HG03025 (cell line): ENCODE measurements around the gene INAFM2.

ENCODE experiments used
- ATAC-seq: cut with Tn5 transposase; IDR thresholded peaks from one replicate; pipeline ENCODE4 v1.9.1; 2021; ENCODE audit warnings: mild to moderate bottlenecking, moderate library complexity; ENCODE audit not compliant: unreplicated experiment, low FRiP score

Gene INAFM2

DNA sequence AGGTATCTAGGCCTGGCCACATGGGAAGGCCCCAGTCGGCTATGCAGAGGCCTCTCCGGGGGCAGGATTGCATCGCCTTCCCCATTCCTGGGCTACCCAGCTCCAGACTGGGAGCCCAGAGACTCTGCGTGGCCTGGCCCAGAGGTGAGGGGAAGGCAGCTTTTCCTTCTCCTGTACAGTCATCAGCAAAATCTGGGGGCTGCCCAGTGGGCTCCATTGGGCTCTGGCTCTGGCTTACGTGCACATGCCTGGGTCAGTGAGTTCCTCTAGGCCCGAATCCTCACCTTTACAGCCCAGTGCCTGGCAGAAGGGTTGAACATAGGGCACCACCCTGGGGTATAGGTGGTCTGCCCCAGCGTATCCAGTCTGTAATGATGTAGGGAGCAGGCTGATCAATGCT is 36.7 kb upstream of the INAFM2 start:
- no peak for ATAC-seq

GRCh38 chr15:40287505-40287904 is 36.0 kb upstream of the INAFM2 start:
- no peak for ATAC-seq

DNA sequence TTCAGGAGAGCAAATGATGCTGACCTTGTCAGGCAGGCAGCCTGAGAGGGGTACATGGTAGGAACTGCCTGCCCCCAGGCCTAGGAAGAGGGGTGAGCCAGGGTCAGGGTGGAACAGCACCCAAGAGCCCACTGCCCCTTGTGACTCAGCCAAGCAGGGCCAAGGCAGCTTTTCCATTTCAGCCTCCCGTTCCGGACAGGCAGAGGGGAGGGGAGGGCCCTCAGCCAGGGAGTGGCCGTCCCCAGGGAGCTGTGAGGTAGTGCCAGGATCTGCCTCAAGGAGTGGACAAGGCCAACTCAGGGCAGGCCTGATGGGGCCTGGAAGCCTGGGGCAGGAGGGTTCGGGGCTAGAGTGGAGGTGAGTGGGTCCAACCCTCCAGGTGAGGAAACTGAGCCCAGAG is 35.5 kb upstream of the INAFM2 start:
- ATAC-seq, result no peak

GRCh38 chr15:40289140-40289775 is 34.2 kb upstream of the INAFM2 start:
- no peak for ATAC-seq

DNA sequence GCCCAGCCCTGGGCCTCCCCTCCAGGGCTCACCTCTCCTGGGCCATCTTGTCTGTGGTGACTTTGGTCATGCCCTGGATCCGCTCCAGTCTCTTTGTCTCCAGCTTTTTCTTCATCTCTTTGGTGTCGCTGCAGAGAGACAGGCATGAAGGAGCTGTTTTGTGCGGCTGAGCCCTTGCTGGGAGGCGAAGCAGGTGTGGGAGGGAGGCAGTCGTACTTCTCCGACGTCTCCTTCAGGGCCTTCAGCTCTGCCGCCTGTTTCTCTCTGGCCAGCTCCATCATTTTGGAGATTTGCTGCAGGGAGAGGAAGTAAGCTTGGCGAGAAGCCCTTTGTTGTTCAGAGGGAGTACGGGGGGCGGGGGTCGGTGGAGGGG is 33.0 kb upstream of the INAFM2 start:
- no peak for ATAC-seq

GRCh38 chr15:40290918-40291574 is 32.4 kb upstream of the INAFM2 start:
- no peak for ATAC-seq

GRCh38 chr15:40292246-40292645 is 31.2 kb upstream of the INAFM2 start:
- no peak for ATAC-seq

DNA sequence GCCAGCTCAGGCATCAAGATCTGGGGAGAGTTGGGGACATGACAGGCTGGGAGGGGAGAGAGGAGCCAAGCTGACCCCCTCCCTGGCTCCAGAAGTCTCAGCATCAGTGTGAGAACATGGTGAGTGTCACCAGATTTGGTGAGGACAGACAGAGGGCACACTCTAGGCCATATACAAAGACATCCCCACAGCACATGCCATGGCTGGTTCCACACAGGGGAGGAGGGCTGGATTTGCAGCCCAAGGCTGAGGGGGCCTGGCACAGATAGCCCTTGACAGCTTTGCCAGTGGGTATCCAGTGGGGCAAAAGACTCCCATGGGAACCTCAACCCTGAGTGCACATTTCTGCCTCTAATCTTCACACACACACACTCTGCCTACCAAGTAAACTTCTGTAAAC is 30.5 kb upstream of the INAFM2 start:
- no peak for ATAC-seq

DNA sequence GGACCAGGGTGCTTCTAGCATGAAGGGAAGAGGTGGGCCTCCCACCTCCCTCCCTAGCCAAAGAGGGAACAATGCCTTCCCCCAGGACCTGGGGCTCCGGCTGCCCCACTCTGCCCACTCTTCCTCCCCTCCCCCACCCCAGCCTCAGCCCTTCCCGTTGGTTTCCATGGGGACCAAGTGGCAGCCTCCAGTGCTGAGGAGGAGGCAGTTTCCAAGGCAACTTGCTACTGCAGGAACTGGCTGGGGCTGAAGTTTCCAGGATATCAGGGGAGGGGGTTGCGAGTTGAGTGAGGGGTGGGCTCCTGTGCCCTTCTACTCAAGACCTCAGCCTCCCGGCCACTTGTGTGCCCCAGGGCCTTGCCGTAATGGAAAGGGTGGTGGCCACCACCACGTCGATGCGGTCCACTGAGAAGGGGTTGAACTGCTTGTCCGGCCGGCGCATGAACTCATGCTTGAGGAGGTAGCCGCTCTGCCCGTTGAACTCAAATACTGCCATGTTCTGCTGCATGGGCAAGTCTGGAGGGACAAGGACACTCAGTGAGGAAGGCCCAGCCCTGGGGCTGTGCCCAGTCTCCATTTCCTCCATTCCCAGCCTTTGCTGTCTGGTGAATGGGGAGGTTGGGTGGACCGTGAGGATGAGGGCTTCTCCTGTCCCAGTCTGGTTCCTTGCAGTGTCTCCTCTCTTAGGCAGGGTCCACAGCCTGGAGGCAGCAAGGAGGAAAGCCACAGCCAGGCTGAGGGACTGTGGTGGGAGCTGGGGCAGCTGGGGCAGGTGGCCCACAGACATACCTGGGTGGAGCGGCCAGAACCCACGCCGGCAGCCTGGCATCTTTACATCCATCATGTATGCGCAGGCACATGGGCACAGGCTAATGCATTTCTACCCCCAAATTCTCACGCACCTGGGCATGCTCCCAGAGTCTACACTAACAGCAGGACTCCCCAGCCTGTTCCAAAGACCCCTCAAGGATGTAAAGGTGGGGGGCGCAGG is 29.3 kb upstream of the INAFM2 start:
- no peak for ATAC-seq

- ATAC-seq, result no peak
Measured at GRCh38 chr15:40295297-40295696, 28.2 kb upstream of the INAFM2 start.

DNA sequence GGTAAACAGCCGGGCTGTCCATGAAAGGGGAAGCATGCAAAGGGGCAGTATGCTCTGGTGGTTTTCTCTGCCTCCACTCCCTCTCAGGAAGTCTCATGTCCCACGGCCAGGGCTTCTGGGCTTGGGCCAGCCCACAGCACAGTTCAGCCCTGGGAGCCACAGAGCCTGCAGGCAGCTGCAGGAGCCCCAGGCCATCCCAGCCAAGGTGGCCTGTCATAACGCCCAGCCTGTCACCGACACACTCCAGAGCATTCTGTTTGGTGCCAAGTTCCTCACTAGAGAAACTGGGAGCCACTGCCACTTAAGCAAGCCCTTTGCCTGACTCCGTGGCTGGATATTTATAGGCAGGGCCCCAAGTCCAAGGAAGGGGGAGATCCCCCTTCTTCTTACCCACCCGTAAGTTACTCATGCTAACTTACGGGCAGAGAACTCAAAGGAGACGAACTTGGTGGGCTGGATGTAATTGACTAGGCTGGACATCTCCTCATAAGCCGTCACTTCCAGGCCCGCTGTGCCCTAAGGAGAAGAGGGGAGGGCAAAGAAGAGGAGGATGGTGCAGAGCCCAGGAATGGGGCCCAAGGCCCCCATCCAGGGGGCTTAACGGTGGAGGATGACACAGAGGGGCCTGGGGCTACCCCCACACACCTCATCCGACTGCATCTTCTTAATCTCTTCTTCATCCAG is 27.5 kb upstream of the INAFM2 start:
- no peak for ATAC-seq

- no peak for ATAC-seq
Measured at GRCh38 chr15:40296561-40297230, 26.8 kb upstream of the INAFM2 start.

GRCh38 chr15:40297356-40297755 is 26.1 kb upstream of the INAFM2 start:
- no peak for ATAC-seq

- no peak for ATAC-seq
Measured at GRCh38 chr15:40298216-40298935, 25.1 kb upstream of the INAFM2 start.

GRCh38 chr15:40300367-40300766 is 23.1 kb upstream of the INAFM2 start:
- no peak for ATAC-seq

GRCh38 chr15:40300771-40301170 is 22.7 kb upstream of the INAFM2 start:
- no peak for ATAC-seq

GRCh38 chr15:40301467-40302179 is 21.9 kb upstream of the INAFM2 start:
- ATAC-seq, result no peak

DNA sequence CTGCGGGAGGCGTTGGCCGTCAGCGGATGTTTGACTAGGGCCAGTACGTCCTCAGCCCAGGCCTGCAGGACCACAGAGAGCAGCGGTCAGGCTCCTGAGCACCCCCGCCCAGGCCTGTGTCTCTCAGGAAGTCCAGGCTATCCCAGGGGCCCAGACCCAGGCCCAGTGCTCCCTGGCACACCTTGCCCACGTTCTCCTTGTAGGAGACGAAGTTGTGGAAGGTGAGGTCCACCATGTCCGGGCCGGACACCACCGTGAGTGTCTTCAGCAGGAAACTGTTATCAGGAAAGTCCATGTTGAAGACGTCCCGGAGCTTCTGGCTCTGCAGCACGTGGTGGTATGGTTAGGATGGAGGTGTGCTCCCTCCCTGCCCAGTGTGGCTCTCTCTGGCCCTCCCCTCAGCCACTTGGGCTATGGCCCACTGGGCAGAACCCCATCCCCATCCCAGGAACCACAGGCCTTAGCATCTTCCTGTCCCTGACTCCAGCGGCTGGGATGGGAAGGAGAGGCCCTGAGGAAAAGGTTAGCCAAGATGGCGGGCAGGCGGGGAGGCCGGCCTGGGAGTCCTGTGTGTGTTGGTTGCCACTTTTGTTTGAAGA is 21.1 kb upstream of the INAFM2 start:
- no peak for ATAC-seq

- ATAC-seq, result no peak
Measured at GRCh38 chr15:40302981-40303380, 20.5 kb upstream of the INAFM2 start.
